WTC11 (cell line): Measurements from ENCODE around the gene RAB33A. TPM values are rescaled to one million over a fixed set of nuclear protein-coding genes. Genes with fewer than 3 reads are reported as not detected.

Experiments used
- ATAC-seq: fragments of 200-7000 bp; cut with Tn5 transposase; 2 replicates; pipeline ENCODE4 v1.10.0; 2021; ENCODE audit warnings: mild to moderate bottlenecking, moderate library complexity
- CTCF ChIA-PET: fragments of 300-600 bp; sonication (Branson Sonifier 250); formaldehyde crosslinking; loops from one replicate; lab custom pipeline; 2021; ENCODE audit warnings: antibody characterized with exemption; lab: Charles Lee
- POLR2A ChIA-PET: fragments of 350-600 bp; sonication (Branson Sonifier 250); formaldehyde crosslinking; loops from one replicate; lab custom pipeline; 2021; ENCODE audit warnings: antibody characterized with exemption; lab: Charles Lee
- DNase-seq: peaks from one replicate; pipeline ENCODE4 v3.0.0; 2021; ENCODE audit warnings: low spot score
- H3K27ac Mint-ChIP-seq: 2 replicates; pipeline ENCODE4 v1.8.0; 2021; ENCODE audit warnings: mixed read lengths
- H3K27me3 Mint-ChIP-seq: 2 replicates; pipeline ENCODE4 v1.8.0; 2021; ENCODE audit warnings: low read depth, mild to moderate bottlenecking, moderate library complexity, mixed read lengths
- H3K36me3 Mint-ChIP-seq: 2 replicates; pipeline ENCODE4 v1.8.0; 2021; ENCODE audit warnings: mixed read lengths
- H3K4me1 Mint-ChIP-seq: 2 replicates; pipeline ENCODE4 v1.8.0; 2022; ENCODE audit warnings: mixed read lengths
- H3K4me3 Mint-ChIP-seq: 2 replicates; pipeline ENCODE4 v1.8.0; 2021; ENCODE audit warnings: mild to moderate bottlenecking, moderate library complexity, mixed read lengths
- H3K9me3 Mint-ChIP-seq: 2 replicates; pipeline ENCODE4 v1.8.0; 2021; ENCODE audit warnings: mixed read lengths
- AR ChIP-seq: fragments of 250-450 bp; sonication (Bioruptor Pico); IDR thresholded peaks from 2 replicates; pipeline ENCODE4 v1.9.0; 2021; ENCODE audit warnings: mild to moderate bottlenecking
- CREM ChIP-seq: sonication (generic); formaldehyde crosslinking; IDR thresholded peaks from 2 replicates; pipeline ENCODE4 v1.8.1; 2022; ENCODE audit warnings: mild to moderate bottlenecking, missing genetic modification reagents, moderate library complexity
- ETV6 ChIP-seq: sonication (generic); formaldehyde crosslinking; IDR thresholded peaks from 2 replicates; pipeline ENCODE4 v1.8.1; 2022; ENCODE audit warnings: mild to moderate bottlenecking, missing genetic modification reagents
- IRF1 ChIP-seq: sonication (generic); formaldehyde crosslinking; IDR thresholded peaks from 2 replicates; pipeline ENCODE4 v1.8.0; 2023; ENCODE audit warnings: missing genetic modification reagents
- NR1H2 ChIP-seq: sonication (generic); formaldehyde crosslinking; IDR thresholded peaks from 2 replicates; pipeline ENCODE4 v1.9.0; 2021; ENCODE audit warnings: mild to moderate bottlenecking, moderate library complexity, missing genetic modification reagents
- PRRX2 ChIP-seq: fragments of 250-450 bp; sonication (Bioruptor Pico); IDR thresholded peaks from 2 replicates; pipeline ENCODE4 v1.8.0; 2021; ENCODE audit warnings: mild to moderate bottlenecking
- RELA ChIP-seq: sonication (generic); formaldehyde crosslinking; IDR thresholded peaks from 2 replicates; pipeline ENCODE4 v1.8.1; 2022; ENCODE audit warnings: missing genetic modification reagents, mild to moderate bottlenecking, borderline replicate concordance
- RORB ChIP-seq: fragments of 250-450 bp; sonication (Bioruptor Pico); IDR thresholded peaks from 2 replicates; pipeline ENCODE4 v1.9.0; 2021; ENCODE audit warnings: mild to moderate bottlenecking
- SP1 ChIP-seq: sonication (generic); formaldehyde crosslinking; conservative IDR thresholded peaks from 2 replicates; pipeline ENCODE4 v1.8.1; 2022; ENCODE audit warnings: missing genetic modification reagents
- TP53 ChIP-seq: sonication (generic); formaldehyde crosslinking; IDR thresholded peaks from 2 replicates; pipeline ENCODE4 v1.8.1; 2023; ENCODE audit warnings: mild to moderate bottlenecking, missing genetic modification reagents
- USF2 ChIP-seq: sonication (generic); formaldehyde crosslinking; IDR thresholded peaks from 2 replicates; pipeline ENCODE4 v1.8.1; 2023; ENCODE audit warnings: mild to moderate bottlenecking, missing genetic modification reagents, moderate library complexity
- total RNA-seq: library from RNA; stranded (reverse); gene quantifications from 3 replicates; pipeline ENCODE4 v1.2.3, GENCODE V29; 2021
- TF ChIP-seq, protein P1 (sequence below): sonication (generic); formaldehyde crosslinking; IDR thresholded peaks from 2 replicates; pipeline ENCODE4 v1.8.1; 2023; ENCODE audit warnings: mild to moderate bottlenecking, moderate library complexity, missing genetic modification reagents
- TF ChIP-seq, protein P2 (sequence below): sonication (generic); formaldehyde crosslinking; conservative IDR thresholded peaks from 2 replicates; pipeline ENCODE4 v1.8.1; 2022; ENCODE audit warnings: mild to moderate bottlenecking, missing genetic modification reagents
- TF ChIP-seq, protein P3 (sequence below): sonication (generic); formaldehyde crosslinking; IDR thresholded peaks from 2 replicates; pipeline ENCODE4 v1.8.0; 2022; ENCODE audit warnings: mild to moderate bottlenecking, missing genetic modification reagents
- TF ChIP-seq, protein P4 (sequence below): sonication (generic); formaldehyde crosslinking; IDR thresholded peaks from 2 replicates; pipeline ENCODE4 v1.8.0; 2022; ENCODE audit warnings: mild to moderate bottlenecking, missing genetic modification reagents

Gene RAB33A
- total RNA-seq, 1 experiment from 2014 or later: 2.1 TPM

GRCh38 chrX:130173190-130173895, 1.6 kb downstream of the RAB33A start:
- H3K9me3 Mint-ChIP-seq: no peaks in the 10 kb centered on the region
- ATAC-seq: no peak

More at GRCh38 chrX:130173190-130173895, 1.6 kb downstream of the RAB33A start:
- TF ChIP-seq RELA (no peak), NR1H2 (CRISPR knock-in tag) (no peak), CREM (no peak), ETV6 (no peak), RORB (CRISPR knock-in tag) (no peak), SP1 (no peak), AR (CRISPR knock-in tag) (no peak), USF2 (CRISPR knock-in tag) (no peak), TP53 (CRISPR knock-in tag) (no peak), IRF1 (CRISPR knock-in tag) (no peak), PRRX2 (CRISPR knock-in tag) (no peak)
- TF ChIP-seq, protein P1, sequence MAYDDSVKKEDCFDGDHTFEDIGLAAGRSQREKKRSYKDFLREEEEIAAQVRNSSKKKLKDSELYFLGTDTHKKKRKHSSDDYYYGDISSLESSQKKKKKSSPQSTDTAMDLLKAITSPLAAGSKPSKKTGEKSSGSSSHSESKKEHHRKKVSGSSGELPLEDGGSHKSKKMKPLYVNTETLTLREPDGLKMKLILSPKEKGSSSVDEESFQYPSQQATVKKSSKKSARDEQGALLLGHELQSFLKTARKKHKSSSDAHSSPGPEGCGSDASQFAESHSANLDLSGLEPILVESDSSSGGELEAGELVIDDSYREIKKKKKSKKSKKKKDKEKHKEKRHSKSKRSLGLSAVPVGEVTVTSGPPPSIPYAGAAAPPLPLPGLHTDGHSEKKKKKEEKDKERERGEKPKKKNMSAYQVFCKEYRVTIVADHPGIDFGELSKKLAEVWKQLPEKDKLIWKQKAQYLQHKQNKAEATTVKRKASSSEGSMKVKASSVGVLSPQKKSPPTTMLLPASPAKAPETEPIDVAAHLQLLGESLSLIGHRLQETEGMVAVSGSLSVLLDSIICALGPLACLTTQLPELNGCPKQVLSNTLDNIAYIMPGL (CRISPR knock-in tag): no peak
- TF ChIP-seq, protein P2, sequence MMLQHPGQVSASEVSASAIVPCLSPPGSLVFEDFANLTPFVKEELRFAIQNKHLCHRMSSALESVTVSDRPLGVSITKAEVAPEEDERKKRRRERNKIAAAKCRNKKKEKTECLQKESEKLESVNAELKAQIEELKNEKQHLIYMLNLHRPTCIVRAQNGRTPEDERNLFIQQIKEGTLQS (CRISPR knock-in tag): no peak
- TF ChIP-seq, protein P3, sequence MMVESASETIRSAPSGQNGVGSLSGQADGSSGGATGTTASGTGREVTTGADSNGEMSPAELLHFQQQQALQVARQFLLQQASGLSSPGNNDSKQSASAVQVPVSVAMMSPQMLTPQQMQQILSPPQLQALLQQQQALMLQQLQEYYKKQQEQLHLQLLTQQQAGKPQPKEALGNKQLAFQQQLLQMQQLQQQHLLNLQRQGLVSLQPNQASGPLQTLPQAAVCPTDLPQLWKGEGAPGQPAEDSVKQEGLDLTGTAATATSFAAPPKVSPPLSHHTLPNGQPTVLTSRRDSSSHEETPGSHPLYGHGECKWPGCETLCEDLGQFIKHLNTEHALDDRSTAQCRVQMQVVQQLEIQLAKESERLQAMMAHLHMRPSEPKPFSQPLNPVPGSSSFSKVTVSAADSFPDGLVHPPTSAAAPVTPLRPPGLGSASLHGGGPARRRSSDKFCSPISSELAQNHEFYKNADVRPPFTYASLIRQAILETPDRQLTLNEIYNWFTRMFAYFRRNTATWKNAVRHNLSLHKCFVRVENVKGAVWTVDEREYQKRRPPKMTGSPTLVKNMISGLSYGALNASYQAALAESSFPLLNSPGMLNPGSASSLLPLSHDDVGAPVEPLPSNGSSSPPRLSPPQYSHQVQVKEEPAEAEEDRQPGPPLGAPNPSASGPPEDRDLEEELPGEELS (CRISPR knock-in tag): no peak
- TF ChIP-seq, protein P4, sequence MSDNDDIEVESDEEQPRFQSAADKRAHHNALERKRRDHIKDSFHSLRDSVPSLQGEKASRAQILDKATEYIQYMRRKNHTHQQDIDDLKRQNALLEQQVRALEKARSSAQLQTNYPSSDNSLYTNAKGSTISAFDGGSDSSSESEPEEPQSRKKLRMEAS (CRISPR knock-in tag): no peak
- CTCF ChIA-PET: no interaction called here
- no peak for DNase-seq
- Mint-ChIP-seq H3K27ac (no peak overlapping the region), H3K27me3 (peaks cover 14% of the 10 kb centered on the region), H3K4me1 (peaks cover 11% of the 10 kb centered on the region), H3K36me3 (no peaks in the 10 kb centered on the region; the same call in 1 of the 2 replicates), H3K4me3 (peak overlapping the region; percentile 80)
- POLR2A ChIA-PET: no interaction called here
